Fibroblast of lung (primary cell): ENCODE measurements around the gene NTRK2. TPM values are rescaled to one million over a fixed set of nuclear protein-coding genes. Genes with fewer than 3 reads are reported as not detected.

Experiments used
- DNase-seq, 2 donors: peaks; one replicate each; pipeline versions ENCODE4 v3.0.0 to v3.0.0-alpha.2; 2010; ENCODE audit warnings: low read depth in 2 of 2
- H2AFZ ChIP-seq: 2 replicates; pipeline ENCODE4 v1.5.1; 2012; ENCODE audit warnings: low read length, control low read depth, inconsistent platforms
- H3K27ac ChIP-seq: 2 replicates; pipeline ENCODE4 v1.5.1; 2011; ENCODE audit warnings: low read length, control low read depth; ENCODE audit not compliant: insufficient read depth
- H3K27me3 ChIP-seq: 2 replicates; pipeline ENCODE4 v1.5.1; 2011; ENCODE audit warnings: mild to moderate bottlenecking, low read length; ENCODE audit not compliant: control insufficient read depth, insufficient read depth
- H3K36me3 ChIP-seq: 2 replicates; pipeline ENCODE4 v1.5.1; 2011; ENCODE audit warnings: low read length; ENCODE audit not compliant: control insufficient read depth, insufficient read depth
- H3K4me1 ChIP-seq: 2 replicates; pipeline ENCODE4 v1.5.1; 2011; ENCODE audit warnings: low read length; ENCODE audit not compliant: control insufficient read depth, insufficient read depth; ENCODE audit errors: extremely low read depth
- H3K4me2 ChIP-seq: 2 replicates; pipeline ENCODE4 v1.5.1; 2011; ENCODE audit warnings: low read length, control low read depth; ENCODE audit not compliant: insufficient read depth; ENCODE audit errors: extremely low read depth
- H3K4me3 ChIP-seq, 4 experiments: fragments of 200-600 bp in 1 of 4; sonication (generic) in 1 of 4; replicated peaks in 1 of 4; 2 replicates each; pipeline ENCODE4 v1.5.1; 2011 to 2016; ENCODE audit warnings: low read length in 4 of 4, low read depth in 3 of 4, mild to moderate bottlenecking in 3 of 4, control low read depth in 2 of 4, inconsistent platforms in 1 of 4, mixed read lengths in 1 of 4; ENCODE audit not compliant: insufficient read depth in 1 of 4; ENCODE audit errors: control extremely low read depth in 1 of 4
- H3K79me2 ChIP-seq: 2 replicates; pipeline ENCODE4 v1.5.1; 2012; ENCODE audit warnings: mild to moderate bottlenecking, low read length, inconsistent platforms; ENCODE audit not compliant: control insufficient read depth, insufficient read depth
- H3K9ac ChIP-seq: 2 replicates; pipeline ENCODE4 v1.5.1; 2011; ENCODE audit warnings: mild to moderate bottlenecking, low read length, control low read depth; ENCODE audit not compliant: insufficient read depth
- H3K9me3 ChIP-seq: 2 replicates; pipeline ENCODE4 v1.5.1; 2012; ENCODE audit warnings: low read depth, low read length; ENCODE audit not compliant: control insufficient read depth, insufficient read depth
- H4K20me1 ChIP-seq: 2 replicates; pipeline ENCODE4 v1.5.1; 2011; ENCODE audit warnings: low read length; ENCODE audit not compliant: control insufficient read depth, insufficient read depth; ENCODE audit errors: extremely low read depth
- EZH2 ChIP-seq: IDR thresholded peaks from 2 replicates; pipeline ENCODE4 v1.5.1; 2012; ENCODE audit warnings: low read length, control low read depth, mild to moderate bottlenecking; ENCODE audit errors: missing control alignments
- polyA plus RNA-seq, 2 donors: library from polyadenylated mRNA; depleted of rRNA in 1 of 2; stranded (reverse) in 1 of 2; unstranded in 1 of 2; fragments of >200 nt; gene quantifications; 2 replicates each; pipeline ENCODE4 v1.2.1, GENCODE V29; 2011 to 2012; ENCODE audit warnings: missing spikeins in 1 of 2
- total RNA-seq: library from RNA; depleted of rRNA; stranded (reverse); fragments of >200 nt; gene quantifications from 2 replicates; pipeline ENCODE4 v1.2.1, GENCODE V29; 2014
- TF ChIP-seq, protein P1 (sequence below), 2 donors: IDR thresholded peaks in 1 of 2; conservative IDR thresholded peaks in 1 of 2; 1 replicate in 1 of 2; 2 replicates in 1 of 2; pipeline ENCODE4 v1.5.1; 2011 to 2012; ENCODE audit warnings: low read length in 2 of 2, control low read depth in 1 of 2, inconsistent platforms in 1 of 2, low read depth in 1 of 2, mild to moderate bottlenecking in 1 of 2

The NTRK2 gene
- total and polyA plus RNA-seq, 2 donors (not counting 1 experiment from before 2014, with no cell fraction given), result 0.66 to 1.1 TPM

DNA sequence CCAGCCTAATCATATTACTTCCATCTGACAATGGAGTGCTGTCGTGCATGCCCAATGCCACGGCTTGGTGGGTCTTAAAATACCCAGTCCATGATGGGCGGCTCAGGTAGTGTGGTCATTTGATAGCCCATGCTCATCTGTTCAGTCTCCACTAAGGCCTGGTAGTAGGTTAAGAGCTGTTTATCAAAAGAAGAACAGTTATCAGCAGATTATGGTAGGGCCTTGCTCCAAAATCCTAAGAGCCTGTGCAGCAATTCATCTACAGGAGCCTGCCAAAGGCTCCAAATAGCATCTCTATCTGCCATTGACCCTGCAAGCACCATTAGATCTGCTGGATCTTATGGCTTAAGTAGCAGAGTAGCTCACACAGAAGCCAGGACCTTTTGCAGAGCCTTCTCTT lies 21.8 kb upstream of the NTRK2 start:
- no peak overlapping the region for H2AFZ ChIP-seq
- H3K27ac ChIP-seq, result no peak overlapping the region
- no peaks in the 10 kb centered on the region for H3K9me3 ChIP-seq
- H4K20me1 ChIP-seq, result no peaks in the 10 kb centered on the region
- no peak overlapping the region for H3K4me3 ChIP-seq
- no peak for DNase-seq
- TF ChIP-seq, protein P1, sequence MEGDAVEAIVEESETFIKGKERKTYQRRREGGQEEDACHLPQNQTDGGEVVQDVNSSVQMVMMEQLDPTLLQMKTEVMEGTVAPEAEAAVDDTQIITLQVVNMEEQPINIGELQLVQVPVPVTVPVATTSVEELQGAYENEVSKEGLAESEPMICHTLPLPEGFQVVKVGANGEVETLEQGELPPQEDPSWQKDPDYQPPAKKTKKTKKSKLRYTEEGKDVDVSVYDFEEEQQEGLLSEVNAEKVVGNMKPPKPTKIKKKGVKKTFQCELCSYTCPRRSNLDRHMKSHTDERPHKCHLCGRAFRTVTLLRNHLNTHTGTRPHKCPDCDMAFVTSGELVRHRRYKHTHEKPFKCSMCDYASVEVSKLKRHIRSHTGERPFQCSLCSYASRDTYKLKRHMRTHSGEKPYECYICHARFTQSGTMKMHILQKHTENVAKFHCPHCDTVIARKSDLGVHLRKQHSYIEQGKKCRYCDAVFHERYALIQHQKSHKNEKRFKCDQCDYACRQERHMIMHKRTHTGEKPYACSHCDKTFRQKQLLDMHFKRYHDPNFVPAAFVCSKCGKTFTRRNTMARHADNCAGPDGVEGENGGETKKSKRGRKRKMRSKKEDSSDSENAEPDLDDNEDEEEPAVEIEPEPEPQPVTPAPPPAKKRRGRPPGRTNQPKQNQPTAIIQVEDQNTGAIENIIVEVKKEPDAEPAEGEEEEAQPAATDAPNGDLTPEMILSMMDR (conservative IDR thresholded peaks at IDR 0.05 in 1 of 2, IDR thresholded peaks at IDR 0.05 in 1 of 2; ENCODE audit: low read depth in 1 of 2, low read length in 2 of 2), result no peak
- TF ChIP-seq EZH2, result no peak
- H3K27me3 ChIP-seq, result no peaks in the 10 kb centered on the region
- H3K36me3 ChIP-seq, result no peaks in the 10 kb centered on the region
- H3K4me2 ChIP-seq, result no peak overlapping the region
- H3K4me1 ChIP-seq, result no peaks in the 10 kb centered on the region
- no peak overlapping the region for H3K9ac ChIP-seq
- H3K79me2 ChIP-seq, result no peaks in the 10 kb centered on the region

DNA sequence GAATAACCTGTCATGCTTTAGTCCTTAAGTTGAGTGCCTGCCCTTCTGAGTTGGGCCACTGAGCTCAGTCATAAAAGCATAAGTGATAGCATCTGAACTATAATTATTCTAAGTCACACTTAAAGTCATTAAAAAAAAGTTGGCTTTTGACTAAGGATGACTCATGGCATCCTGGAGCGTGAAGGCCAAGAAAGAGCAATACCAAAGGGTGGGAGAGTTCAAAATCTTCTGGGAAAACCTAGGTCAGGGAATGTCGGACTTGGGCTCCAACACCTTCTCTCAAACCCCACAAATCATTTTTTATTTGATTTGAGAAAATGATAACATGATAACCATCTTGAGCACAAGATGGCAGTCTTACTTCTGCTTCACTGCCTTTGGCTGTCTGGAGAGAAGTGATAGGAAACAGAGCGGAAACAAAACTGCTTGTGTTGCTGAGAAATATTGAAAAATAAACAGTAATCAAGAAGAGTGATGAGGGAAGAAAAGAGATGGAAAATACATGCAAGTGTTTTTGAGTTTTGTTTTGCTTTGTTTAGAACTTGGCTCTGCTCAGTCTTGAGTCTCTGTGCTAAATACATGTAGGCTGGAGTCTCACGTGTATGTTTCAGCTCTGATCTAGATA lies 16.9 kb upstream of the NTRK2 start:
- peak in 1 of 2 donors; percentile 3 for DNase-seq
- Histone ChIP-seq H3K27ac (no peak overlapping the region), H3K9ac (no peak overlapping the region), H4K20me1 (no peaks in the 10 kb centered on the region), H3K79me2 (no peaks in the 10 kb centered on the region), H3K4me2 (no peak overlapping the region), H3K4me1 (no peaks in the 10 kb centered on the region), H3K36me3 (no peaks in the 10 kb centered on the region), H3K4me3 (no peak overlapping the region), H3K9me3 (no peaks in the 10 kb centered on the region), H2AFZ (no peak overlapping the region), H3K27me3 (no peaks in the 10 kb centered on the region)
- TF ChIP-seq, protein P1 (conservative IDR thresholded peaks at IDR 0.05 in 1 of 2, IDR thresholded peaks at IDR 0.05 in 1 of 2; ENCODE audit: low read depth in 1 of 2, low read length in 2 of 2), result no peak
- TF ChIP-seq EZH2, result no peak

DNA sequence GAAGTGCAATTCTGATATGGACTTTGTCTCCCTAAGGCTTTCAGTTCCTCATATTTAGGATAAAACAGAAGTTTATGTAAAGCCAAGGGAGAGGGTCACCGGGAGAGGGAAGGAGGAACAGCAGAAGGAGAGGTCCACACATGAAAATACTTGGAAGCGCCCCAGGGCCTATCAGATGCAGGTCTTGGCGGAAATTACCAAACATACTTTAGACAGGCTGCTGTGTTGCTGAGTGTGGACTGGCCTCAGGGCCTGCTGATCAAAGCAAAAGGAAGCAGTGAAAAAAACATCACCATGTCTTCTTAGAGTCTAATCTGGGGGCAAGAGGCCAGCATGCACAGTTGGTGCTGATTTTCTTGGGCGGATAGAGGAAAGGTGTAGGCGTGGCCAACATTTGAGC lies 14.1 kb upstream of the NTRK2 start:
- Histone ChIP-seq H3K27me3 (no peaks in the 10 kb centered on the region), H4K20me1 (no peaks in the 10 kb centered on the region), H3K27ac (no peak overlapping the region), H3K4me1 (no peaks in the 10 kb centered on the region), H3K36me3 (no peaks in the 10 kb centered on the region), H3K79me2 (no peaks in the 10 kb centered on the region), H2AFZ (no peak overlapping the region), H3K9ac (no peak overlapping the region), H3K4me2 (no peak overlapping the region), H3K4me3 (no peak overlapping the region), H3K9me3 (no peaks in the 10 kb centered on the region)
- no peak for TF ChIP-seq EZH2
- TF ChIP-seq, protein P1 (conservative IDR thresholded peaks at IDR 0.05 in 1 of 2, IDR thresholded peaks at IDR 0.05 in 1 of 2; ENCODE audit: low read depth in 1 of 2, low read length in 2 of 2), result no peak
- no peak for DNase-seq
